Fibroblast of villous mesenchyme (primary cell): Measurements from ENCODE around the gene DPCD. TPM values are rescaled to one million over a fixed set of nuclear protein-coding genes. Genes with fewer than 3 reads are reported as not detected.

Experiments used
- DNase-seq: peaks from one replicate; pipeline ENCODE4 v3.0.0-alpha.2; 2010; ENCODE audit warnings: low read depth
- H3K4me3 ChIP-seq: 2 replicates; pipeline ENCODE4 v1.5.1; 2011; ENCODE audit warnings: low read depth, mild to moderate bottlenecking, low read length
- small RNA-seq: library from RNA; depleted of rRNA; stranded (forward); fragments of <200 nt; gene quantifications from one replicate; pipeline ENCODE3, GENCODE V24; 2012
- total RNA-seq: library from RNA; depleted of rRNA; stranded (reverse); fragments of >200 nt; gene quantifications from 2 replicates; pipeline ENCODE4 v1.2.3, GENCODE V29; 2012
- TF ChIP-seq, protein P1 (sequence below): IDR thresholded peaks from 2 replicates; pipeline ENCODE4 v1.5.1; 2012; ENCODE audit warnings: low read depth, mild to moderate bottlenecking, low read length; ENCODE audit not compliant: insufficient read depth

Gene DPCD
- total RNA-seq, 1 donor = 34.1 TPM

DNA sequence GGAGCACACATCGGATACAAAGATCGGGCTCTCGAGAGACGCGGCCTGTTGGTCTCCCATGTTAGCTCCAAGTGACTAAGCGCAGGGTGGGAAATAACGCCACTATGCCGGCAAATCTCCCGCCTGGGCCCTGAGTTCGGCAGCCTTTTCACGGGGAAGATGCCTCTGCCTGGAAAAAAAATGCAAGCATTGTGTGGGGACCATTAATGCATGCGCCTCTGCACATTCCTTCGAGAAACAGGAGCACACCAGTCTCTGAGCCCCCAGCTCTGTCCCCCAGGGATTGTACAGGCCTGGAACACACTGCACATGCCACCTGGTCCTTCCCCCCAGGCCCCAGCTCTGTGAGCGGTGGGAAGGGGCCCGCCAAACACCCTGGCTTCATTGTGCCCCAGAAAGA lies 62.7 kb downstream of the DPCD start:
- no peak overlapping the region for H3K4me3 ChIP-seq
- TF ChIP-seq, protein P1, sequence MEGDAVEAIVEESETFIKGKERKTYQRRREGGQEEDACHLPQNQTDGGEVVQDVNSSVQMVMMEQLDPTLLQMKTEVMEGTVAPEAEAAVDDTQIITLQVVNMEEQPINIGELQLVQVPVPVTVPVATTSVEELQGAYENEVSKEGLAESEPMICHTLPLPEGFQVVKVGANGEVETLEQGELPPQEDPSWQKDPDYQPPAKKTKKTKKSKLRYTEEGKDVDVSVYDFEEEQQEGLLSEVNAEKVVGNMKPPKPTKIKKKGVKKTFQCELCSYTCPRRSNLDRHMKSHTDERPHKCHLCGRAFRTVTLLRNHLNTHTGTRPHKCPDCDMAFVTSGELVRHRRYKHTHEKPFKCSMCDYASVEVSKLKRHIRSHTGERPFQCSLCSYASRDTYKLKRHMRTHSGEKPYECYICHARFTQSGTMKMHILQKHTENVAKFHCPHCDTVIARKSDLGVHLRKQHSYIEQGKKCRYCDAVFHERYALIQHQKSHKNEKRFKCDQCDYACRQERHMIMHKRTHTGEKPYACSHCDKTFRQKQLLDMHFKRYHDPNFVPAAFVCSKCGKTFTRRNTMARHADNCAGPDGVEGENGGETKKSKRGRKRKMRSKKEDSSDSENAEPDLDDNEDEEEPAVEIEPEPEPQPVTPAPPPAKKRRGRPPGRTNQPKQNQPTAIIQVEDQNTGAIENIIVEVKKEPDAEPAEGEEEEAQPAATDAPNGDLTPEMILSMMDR = no peak
- DNase-seq = no peak

DNA sequence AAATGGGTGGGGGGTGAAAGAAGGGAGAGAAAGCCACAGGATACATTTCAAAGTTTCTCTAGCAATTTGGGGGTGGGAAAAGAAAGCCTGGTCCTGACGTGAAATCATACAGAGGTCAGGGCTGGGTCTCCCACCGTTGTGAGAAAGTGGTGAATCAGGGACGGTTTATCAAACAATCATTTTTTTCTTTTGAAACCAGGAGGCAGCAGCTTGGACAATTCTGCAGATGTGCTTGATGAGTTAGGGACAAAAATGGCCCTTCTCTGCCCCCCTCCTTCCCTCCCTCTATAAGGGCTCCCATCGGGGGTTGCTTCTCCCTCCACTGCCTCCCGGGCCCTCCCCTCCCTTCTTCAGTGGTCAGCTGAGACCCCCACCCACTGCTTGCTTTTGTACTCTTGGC lies 63.2 kb downstream of the DPCD start:
- TF ChIP-seq, protein P1 = no peak
- H3K4me3 ChIP-seq = no peak overlapping the region
- no peak for DNase-seq

DNA sequence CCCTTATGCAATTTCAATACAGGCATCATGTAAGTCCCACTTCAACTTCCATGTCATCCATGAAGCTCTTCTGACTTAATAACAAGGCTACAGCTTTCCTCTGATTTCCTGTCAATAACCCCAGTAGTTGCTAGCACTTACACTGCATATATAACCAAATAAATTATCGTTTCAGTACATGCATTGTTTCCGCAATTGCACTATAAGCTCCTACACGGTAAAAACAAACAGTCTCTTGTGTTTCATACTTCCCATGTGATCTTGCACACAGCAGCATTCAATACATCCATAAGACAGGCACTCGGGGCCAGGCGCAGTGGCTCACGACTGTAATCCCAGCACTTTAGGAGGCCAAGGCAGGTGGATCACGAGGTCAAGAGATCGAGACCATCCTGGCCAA lies 65.4 kb downstream of the DPCD start:
- DNase-seq = no peak
- TF ChIP-seq, protein P1 = no peak
- no peak overlapping the region for H3K4me3 ChIP-seq

DNA sequence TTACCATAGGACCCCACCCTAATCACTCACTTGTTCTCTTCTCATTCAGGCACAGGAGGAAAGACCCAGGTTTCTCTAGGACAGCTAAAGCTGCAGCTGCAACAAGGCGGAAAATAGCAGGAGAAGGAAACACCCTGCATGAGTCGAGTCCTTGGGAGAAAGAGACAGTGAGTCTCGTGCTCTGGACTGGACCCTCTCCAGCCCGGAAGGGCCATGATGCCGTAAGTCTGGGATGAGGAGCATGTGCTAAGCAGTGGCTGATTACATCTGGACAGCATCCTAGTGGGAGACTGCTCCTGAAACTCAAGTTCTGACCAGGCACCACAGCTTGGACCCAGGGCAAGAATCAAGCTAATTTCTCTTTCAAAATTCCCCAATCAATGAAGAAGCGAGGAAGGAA lies 67.4 kb downstream of the DPCD start:
- H3K4me3 ChIP-seq = no peak overlapping the region
- DNase-seq = peak; percentile 6
- TF ChIP-seq, protein P1 = no peak

DNA sequence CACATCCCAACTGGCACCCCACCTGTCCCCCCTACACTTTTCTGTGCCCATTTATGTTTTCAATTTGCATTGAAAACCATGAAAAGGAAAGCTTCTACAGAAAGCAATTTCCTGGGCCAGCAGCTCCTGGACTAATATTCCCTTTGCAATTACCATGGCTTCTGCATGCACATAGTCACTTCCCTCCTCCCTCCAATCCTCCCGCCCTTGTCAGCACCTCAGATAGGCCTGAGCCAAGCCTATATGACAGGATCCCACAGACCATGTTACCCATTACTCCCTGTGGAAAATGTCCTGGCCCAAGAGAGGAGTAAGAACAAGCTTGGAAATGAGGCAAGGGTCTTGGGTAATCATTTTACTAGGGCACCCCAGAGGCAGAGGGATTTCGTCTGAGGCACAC lies 68.8 kb downstream of the DPCD start:
- DNase-seq = no peak
- H3K4me3 ChIP-seq = no peak overlapping the region
- TF ChIP-seq, protein P1 = no peak

DNA sequence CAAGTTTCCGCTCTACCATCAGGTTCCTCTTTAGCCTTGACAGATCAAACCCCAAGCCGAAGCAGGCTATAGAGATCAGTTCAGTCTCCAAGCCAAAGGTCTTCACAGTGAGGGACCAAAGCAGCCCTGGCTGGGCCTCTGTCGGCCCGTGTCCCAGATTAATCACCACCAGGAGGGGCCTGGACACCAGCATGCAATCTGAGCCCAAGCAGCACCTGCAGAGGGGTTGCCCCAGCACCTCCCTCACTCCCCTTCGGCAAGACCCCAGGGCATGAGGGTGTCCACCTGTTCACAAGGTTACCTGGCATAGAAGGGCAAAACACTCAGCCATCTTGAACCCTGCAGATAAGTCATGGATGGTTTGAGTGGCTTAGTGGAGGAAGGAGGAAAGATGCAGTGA lies 70.9 kb downstream of the DPCD start:
- no peak for DNase-seq
- no peak overlapping the region for H3K4me3 ChIP-seq
- TF ChIP-seq, protein P1 = no peak

Small RNA genes lying within 50 kb of the gene (small RNA-seq; reads per million reads assigned to genes)
- gene MIR3158-1 (3.8 reads per million, percentile 75 among the genes with 10 or more reads in this experiment), gene RNU6-1165P (not detected)

Other genes with a start within 250 kb of the DPCD start
- gene BTRC, start 234.2 kb upstream of the DPCD start, total RNA-seq = 11.0 and 17.3 TPM in 2 replicates
- 8.2 and 9.3 TPM in 2 replicates for gene POLL, start 64 bp upstream of the DPCD start, total RNA-seq
- gene FBXW4, start 106.8 kb downstream of the DPCD start, total RNA-seq = 31.6 and 41.9 TPM in 2 replicates
- gene FGF8, start 187.8 kb downstream of the DPCD start, total RNA-seq = not detected in 2 replicates
- gene NPM3, start 195.1 kb downstream of the DPCD start, total RNA-seq = 63.5 and 94.7 TPM in 2 replicates
- gene OGA, start 230.1 kb downstream of the DPCD start, total RNA-seq = 80.3 and 93.1 TPM in 2 replicates